LNCAP (cell line): ENCODE results near the gene FAM20C.

ENCODE experiments used
- TF ChIP-seq, protein P1 (sequence below): fragments of 450-650 bp; IDR thresholded peaks from 2 replicates; pipeline ENCODE4 v1.5.1; 2017; ENCODE audit warnings: mild to moderate bottlenecking

FAM20C gene

GRCh38 chr7:295155-296154, 103.1 kb downstream of the FAM20C start:
- TF ChIP-seq, protein P1, sequence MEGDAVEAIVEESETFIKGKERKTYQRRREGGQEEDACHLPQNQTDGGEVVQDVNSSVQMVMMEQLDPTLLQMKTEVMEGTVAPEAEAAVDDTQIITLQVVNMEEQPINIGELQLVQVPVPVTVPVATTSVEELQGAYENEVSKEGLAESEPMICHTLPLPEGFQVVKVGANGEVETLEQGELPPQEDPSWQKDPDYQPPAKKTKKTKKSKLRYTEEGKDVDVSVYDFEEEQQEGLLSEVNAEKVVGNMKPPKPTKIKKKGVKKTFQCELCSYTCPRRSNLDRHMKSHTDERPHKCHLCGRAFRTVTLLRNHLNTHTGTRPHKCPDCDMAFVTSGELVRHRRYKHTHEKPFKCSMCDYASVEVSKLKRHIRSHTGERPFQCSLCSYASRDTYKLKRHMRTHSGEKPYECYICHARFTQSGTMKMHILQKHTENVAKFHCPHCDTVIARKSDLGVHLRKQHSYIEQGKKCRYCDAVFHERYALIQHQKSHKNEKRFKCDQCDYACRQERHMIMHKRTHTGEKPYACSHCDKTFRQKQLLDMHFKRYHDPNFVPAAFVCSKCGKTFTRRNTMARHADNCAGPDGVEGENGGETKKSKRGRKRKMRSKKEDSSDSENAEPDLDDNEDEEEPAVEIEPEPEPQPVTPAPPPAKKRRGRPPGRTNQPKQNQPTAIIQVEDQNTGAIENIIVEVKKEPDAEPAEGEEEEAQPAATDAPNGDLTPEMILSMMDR = no peak

- TF ChIP-seq, protein P1 = no peak
Measured at GRCh38 chr7:296373-296945, 104.1 kb downstream of the FAM20C start.

DNA sequence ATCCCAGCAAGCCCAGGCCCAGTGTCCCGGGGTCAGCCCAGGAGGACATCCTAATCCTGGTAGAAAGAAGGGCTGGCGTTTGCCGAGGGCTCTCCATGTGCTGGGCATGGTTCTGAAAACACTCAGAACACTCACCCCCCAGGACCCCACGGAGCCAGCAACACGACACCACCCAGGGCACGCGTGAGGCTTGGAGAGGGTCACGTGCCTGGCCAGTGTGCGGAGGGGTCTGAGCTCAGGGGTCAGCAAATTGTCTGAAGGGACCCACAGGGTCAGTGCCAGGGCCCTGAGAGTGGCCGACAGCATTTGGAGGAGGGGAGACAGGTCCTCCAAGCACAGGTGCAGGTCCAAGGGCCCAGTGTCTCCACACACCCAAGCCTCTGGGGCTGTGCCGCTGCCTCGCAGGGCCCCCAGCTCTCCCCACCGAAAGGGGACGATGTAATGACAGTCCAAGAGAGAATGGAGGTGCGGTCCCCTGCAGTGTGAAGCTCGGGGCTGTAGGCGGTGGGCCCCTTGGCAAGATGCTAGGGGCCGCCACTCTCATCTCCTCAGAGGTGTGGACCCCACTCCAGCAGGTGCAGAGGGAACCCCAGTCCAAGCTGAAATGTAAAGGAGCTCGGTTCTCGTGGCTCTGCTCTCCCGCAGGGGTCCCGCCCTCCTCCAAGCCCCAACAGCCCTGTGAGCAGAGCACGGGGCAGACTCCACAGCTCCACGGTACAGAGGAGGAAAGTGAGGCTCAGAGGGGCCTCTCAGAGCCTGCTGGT, 105.4 kb downstream of the FAM20C start:
- TF ChIP-seq, protein P1 = no peak

DNA sequence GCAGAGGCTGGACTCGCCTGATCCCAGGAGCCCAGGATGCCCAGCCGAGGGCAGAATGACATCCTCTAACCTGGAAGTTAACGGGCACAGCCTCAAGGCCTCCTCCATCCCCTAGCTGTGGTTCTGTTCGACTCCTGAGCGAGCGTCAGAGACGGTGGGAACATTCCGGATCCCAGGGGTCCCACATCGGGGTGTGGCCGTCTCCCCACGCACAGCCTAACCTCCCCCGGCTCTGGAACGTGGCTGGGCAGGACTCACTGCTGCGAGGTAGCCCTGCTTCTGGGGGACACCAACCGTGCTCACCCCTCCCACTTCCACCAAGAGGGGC, 106.0 kb downstream of the FAM20C start:
- TF ChIP-seq, protein P1 = no peak

DNA sequence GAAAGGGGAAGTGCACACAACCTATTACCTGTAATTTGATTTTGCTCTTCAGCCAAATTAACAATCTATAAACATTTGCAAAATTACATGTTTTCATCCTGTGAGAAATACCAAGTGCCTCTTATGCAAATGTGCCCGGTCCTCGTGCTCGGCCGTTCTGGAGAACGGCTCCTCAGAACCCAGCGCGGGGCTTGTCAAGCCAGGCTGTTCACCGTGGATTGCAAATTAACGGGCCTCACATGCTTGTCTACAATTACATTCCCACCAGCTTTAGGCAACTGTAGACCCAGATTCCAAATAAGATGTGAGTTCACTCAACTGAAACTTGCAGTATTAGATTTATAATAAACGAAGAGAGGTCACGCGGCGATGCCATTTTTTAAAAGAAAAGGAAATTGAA, 106.4 kb downstream of the FAM20C start:
- TF ChIP-seq, protein P1 = no peak

- TF ChIP-seq, protein P1 = no peak
Measured at GRCh38 chr7:299169-299568, 106.8 kb downstream of the FAM20C start.

DNA sequence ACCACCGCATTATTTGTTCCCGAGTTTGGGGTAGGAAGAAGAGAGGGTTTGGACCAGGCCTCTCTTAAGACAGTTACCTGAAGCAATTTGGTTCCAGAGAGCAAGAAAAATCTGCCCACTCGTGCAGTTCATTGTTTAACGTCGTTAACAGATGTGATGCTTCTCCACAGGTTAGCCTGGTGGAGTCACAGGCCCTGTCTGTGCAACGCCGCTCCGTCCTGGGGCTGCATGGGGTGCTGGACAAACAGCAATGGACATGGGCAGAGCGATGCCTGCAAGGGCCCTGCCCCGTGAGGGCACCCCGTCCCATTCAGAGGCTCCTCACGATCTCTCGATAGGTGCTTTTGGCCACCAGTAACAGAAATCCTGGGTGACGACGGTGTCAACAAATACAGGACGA, 107.3 kb downstream of the FAM20C start:
- TF ChIP-seq, protein P1 = no peak
